T-helper 1 cell treated with Interleukin-12 subunit alpha and Interleukin-12 subunit beta and Interleukin-4 antibody, amounts not matched to agents 30 ng/mL and 1 ng/mL, for 36 hours (primary cell): ENCODE results near the gene CSGALNACT2. TPM values are rescaled to one million over a fixed set of nuclear protein-coding genes. Genes with fewer than 3 reads are reported as not detected.
"Not testable (repeated sequence)": the region's sequence is repeated elsewhere in the genome, so short reads cannot be mapped to it uniquely, and the experiment has no call there.

Source experiments
- intact Hi-C: fragments of 100-400 bp; cut with micrococcal nuclease; formaldehyde crosslinking; loops from one replicate; pipeline ENCODE4 v1.15.1; 2024
- total RNA-seq: library from RNA; stranded (reverse); gene quantifications from 2 replicates; pipeline ENCODE4 v1.2.3, GENCODE V29; 2022

CSGALNACT2 gene, protein sequence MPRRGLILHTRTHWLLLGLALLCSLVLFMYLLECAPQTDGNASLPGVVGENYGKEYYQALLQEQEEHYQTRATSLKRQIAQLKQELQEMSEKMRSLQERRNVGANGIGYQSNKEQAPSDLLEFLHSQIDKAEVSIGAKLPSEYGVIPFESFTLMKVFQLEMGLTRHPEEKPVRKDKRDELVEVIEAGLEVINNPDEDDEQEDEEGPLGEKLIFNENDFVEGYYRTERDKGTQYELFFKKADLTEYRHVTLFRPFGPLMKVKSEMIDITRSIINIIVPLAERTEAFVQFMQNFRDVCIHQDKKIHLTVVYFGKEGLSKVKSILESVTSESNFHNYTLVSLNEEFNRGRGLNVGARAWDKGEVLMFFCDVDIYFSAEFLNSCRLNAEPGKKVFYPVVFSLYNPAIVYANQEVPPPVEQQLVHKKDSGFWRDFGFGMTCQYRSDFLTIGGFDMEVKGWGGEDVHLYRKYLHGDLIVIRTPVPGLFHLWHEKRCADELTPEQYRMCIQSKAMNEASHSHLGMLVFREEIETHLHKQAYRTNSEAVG
- 63.6 and 66.1 TPM in 2 replicates for total RNA-seq

DNA sequence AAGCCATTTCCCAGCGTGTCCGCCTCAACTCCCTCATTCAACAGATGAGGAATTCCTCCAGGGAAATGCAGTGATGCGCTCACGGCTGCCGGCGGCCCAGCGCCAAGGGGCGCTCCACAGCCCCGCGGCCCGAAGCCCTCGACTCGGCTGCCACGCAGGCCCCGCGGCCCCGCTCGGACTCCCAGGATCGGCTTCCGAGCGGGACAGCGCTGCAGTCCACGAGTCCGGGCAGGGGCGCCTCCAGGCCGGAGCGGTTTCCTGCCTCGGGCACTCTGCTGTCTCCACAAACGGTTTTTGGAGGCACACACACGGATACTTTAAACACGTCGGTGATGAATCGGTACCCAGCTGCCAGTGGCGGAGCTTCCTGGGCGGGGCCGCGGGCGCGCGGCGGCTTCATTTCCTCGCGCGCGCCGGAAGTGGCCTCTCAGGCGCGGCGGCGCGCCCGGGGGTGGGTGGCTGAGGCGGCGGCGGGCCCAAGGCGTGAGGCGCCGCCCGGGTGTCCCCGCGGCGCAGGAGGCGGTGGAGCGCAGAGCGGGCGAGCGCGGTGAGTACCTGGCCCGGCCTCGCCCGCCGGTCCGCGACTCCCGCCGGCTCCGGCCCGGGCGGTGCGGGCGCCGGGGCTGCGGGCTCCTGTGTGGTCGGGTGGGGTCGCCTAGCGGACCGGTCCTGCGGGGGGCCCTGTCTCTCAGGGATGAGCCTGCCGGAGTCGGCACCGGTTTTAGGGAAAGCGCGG lies at the start of gene CSGALNACT2:
Gene CSGALNACT2, plus strand, starts transcription at position 425 of the 736 bp plus-strand sequence. CDS start 16,705 bp downstream, outside the sequence.
- intact Hi-C loops = loop anchor here (1.0 to 5.0 kb wide), 9 partner anchors 9 to 1863 kb away; partner anchors contain the start of genes RET, ZNF22, ZNF239 and ZNF32

DNA sequence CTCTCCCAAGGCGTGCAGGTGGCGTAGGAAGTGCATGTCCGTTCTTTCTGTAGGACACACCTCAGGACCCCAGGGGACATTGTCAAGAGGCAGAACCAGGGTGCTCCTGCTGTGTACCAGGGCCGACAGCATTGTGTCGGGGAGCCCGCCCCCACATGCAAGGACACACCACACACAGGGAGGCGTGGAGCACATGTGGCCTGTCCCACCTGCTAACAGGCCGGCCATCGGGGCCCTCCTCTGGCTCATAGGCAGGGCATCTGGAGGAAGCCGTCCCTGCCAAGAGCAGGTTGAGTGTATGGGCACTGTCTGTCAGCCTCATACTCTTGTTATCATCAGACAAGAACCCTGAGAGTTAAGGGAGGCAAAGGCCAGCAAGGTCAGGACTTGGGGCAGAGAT lies 48.7 kb upstream of the CSGALNACT2 start:
- intact Hi-C loops = no loop called here

DNA sequence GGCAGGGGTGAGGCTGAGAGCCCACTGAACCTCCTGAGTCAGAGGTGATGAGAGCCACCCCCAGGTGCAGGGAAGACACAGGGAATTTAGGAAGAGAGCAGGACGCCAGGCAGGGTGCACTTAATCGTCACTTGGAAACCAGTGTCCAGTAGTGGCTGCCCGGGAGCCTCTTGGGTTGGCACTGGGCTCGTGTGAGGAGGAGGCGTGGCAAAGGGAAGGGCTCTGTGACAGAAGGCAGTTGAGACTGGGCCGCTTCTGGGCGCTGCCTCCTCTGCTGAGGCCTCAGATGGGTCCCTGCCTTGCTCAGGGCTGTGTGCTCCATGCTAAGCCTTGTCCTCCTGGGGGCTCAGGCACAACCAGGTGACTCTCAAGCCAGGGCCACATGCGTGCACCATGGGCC lies 48.1 kb upstream of the CSGALNACT2 start:
- intact Hi-C loops = no loop called here

DNA sequence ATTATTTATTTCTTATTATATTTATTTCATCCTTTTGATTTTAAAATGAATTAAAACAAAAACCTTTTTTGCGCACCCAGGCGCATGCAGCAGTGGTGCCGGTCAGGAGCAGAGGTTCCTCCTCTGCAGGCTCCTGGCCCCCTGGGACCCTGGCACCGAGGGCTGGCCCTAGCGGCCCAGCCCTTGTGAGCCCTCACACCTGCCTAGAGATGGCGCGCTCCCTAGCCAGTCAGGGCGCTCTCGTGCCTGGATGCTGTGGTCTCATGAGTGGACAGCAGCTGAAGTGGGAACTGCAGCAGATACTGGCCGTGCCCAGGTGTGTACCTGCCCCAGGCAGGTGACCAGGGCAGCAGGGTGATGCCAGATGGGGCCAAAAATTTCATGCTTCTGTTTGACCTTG lies 47.6 kb upstream of the CSGALNACT2 start:
- intact Hi-C loops = no loop called here

DNA sequence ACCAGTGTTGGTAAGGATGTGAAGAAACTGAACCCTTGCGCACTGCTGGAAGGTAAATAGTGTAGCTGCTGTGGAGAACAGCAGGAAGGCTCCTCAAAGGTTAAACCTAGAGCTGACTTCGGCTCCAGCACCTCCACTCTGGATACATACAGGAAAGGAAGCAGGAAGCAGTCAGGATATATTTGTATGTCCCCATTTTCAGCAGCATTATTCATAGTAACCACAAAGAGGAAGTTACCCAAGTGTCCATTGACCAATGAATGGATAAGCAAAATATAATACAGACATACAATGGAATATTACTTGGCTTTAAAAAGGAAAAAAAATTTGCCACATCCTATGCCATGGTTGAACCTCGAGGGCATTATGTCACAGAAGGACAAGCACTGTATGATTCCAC lies 46.4 kb upstream of the CSGALNACT2 start:
- intact Hi-C loops = no loop called here

DNA sequence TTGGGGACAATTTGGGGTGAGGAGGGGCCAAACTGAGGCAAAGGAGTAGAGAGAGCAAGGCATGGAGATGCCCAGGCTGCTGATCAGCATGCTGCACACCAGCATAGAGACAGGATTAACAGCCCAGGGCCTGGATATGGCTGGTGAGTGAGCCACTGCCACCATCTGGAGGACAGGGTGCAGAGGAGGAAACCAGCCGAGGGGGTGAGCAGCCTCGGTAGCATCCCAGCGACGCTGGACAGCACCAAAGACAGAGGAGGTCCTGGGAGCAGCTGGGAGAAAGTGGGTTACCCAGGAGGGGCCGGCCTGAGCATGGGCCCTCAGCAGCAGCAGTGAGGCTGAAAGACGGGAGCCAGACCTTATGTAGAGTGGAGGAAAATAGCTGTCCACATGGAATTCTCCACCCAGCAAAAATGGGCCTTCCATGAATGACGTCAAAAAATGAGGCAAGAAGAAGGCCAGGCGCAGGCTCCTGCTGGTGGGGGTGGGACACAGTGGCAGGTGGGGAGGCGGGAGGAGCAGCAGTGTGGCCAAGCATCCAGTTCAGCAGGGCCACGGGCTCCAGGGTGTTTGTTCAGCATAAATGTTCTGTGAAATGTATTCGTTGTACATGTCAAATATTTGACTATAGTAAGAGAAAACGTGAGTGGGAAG lies 44.7 kb upstream of the CSGALNACT2 start:
- intact Hi-C loops = no loop called here

DNA sequence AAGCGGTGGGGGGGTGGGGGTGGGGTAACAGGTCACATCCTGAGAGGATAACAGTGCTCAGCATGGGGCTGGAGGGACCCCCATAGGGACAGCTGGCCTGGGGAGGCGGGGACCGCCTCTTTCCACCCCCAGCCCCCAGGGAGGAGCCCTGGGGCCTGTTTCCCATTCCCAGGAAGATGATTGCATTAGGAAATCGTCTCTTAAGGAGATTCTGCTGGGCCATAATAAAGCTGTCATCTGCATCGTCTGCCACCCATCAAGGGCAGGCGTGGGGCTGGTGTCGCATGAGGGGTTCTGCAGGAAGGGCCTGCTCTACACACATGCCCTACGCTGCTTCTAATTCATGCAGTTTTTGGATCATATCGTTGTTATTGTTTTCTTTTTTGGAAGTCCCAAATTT lies 44.2 kb upstream of the CSGALNACT2 start:
- intact Hi-C loops = no loop called here

DNA sequence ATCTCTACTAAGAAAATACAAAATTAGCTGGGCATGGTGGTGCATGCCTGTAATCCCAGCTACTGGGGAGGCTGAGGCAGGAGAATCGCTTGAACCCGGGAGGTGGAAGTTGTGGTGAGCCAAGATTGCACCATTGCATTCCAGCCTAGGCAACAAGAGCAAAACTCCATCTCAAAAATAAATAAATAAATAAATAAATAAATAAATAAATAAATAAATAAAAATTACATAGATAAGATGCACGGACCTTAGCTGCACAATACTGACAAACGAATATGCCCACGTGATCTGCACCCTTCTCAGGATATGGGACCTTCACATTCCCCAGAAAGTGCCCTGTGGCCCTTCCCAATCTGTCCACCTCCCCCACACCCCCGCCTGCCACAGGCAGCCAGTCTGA lies 38.9 kb upstream of the CSGALNACT2 start:
- intact Hi-C loops = not testable (repeated sequence)

DNA sequence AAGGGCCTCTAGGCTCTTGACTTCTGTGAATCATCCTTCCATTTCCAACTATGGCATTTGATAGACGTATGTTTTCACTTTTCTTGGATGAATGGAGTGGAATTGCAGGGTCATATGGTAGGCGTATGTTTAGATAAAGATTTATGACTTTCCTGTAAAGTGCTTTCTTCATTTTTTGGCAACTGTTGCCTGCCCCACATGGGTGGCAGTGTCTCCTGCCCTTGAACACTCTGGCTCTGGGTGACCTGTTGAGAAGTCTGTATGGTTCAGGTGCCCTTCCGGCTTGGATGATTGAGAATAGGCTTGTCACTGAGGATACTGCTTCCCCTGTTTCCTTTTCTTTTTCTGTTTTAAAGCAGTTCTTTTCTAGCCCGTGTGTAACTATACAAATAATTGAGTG lies 38.3 kb upstream of the CSGALNACT2 start:
- intact Hi-C loops = loop anchor here (10.0 kb wide), 1 partner anchor 915 kb away; no protein-coding TSS in a partner anchor

DNA sequence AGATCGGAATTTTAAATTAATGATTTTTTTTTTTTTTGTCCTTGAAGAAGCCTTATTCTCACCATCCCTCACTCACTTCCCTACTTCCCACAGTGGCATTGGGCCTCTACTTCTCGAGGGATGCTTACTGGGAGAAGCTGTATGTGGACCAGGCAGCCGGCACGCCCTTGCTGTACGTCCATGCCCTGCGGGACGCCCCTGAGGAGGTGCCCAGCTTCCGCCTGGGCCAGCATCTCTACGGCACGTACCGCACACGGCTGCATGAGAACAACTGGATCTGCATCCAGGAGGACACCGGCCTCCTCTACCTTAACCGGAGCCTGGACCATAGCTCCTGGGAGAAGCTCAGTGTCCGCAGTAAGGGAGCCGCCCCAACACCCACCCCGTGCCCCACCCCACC lies 37.9 kb upstream of the CSGALNACT2 start:
- intact Hi-C loops = loop anchor here (10.0 kb wide), 1 partner anchor 916 kb away; no protein-coding TSS in a partner anchor

DNA sequence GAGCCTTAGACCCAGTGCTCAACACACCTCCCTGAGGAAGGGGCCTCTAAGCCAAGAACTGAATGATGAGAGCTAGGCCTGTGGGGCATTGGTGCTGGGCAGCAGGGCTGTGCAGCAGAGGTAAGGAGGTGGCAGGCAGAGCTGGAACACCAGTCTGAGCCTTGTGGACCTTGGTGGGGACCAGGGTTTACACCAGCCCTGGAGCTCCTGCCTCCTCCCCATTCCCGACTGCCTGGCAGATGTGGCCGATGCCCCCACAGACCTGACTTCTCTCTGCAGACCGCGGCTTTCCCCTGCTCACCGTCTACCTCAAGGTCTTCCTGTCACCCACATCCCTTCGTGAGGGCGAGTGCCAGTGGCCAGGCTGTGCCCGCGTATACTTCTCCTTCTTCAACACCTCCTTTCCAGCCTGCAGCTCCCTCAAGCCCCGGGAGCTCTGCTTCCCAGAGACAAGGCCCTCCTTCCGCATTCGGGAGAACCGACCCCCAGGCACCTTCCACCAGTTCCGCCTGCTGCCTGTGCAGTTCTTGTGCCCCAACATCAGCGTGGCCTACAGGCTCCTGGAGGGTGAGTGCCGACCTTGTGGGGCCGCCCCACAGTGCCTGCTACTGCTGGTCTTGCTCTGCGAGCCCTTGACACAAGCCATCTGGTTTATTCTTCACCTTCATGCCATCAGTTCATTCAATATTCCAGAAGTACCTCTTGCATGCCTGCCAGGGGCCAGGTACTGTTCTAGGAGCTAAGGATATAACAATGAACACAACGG lies 36.0 kb upstream of the CSGALNACT2 start:
- intact Hi-C loops = loop anchor here (10.0 kb wide), 1 partner anchor 917 kb away; no protein-coding TSS in a partner anchor

DNA sequence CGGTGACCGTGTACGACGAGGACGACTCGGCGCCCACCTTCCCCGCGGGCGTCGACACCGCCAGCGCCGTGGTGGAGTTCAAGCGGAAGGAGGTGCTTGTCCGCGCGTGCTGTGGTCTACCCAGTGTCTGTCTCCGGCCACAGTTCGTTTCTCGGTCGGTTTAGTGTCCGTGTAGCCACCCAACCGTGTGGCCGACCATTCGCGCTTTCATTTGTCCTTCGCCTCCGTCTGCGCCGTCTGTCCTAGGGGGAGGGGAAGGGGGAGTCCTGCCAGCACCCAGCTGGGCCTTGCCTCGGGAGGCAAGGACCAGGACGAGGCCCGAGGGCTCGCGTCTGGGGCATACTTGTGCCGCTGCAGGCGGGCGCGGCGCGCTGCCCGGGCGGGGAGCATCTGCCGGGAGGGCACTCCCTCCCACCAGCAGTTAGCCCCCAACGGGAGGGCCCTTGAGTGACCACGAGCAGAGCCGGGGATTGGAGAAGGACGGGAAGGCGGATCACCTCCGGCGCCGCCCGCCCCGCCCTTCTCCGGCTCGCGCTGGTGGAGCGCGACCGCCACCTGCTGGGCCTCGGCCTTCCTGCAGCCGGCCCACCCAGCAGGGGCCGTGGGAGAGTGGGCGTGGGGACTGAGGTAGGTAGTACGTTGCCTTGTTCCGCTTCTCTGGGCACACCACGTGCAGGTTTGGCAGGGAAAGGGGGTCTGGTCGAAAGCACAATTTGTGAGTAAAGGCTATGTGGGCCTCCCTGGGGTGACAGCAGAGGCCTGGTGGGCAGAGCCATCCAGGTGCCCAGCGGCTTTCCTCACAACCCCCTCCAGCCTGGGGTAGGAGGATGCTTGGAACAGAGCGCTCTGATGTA lies 32.9 kb upstream of the CSGALNACT2 start:
- intact Hi-C loops = loop anchor here (1.0 to 10.0 kb wide), 12 partner anchors 15 to 921 kb away; partner anchors contain the start of genes BMS1 and ZNF33B

DNA sequence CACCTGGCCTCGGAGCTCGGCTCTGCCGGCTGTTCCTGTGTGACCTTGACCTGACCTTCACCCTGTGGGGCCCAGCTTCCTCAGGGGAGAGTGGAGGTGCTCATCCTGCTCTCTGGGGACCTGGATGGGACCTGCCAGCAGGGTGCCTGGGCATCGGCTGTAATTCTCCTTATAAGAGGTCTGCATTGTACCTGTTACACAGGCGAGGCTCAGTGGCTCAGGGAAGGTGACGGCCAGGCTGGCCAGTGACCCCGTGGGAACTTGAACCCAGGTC lies 32.4 kb upstream of the CSGALNACT2 start:
- intact Hi-C loops = loop anchor here (1.0 to 10.0 kb wide), 12 partner anchors 15 to 921 kb away; partner anchors contain the start of genes BMS1 and ZNF33B

DNA sequence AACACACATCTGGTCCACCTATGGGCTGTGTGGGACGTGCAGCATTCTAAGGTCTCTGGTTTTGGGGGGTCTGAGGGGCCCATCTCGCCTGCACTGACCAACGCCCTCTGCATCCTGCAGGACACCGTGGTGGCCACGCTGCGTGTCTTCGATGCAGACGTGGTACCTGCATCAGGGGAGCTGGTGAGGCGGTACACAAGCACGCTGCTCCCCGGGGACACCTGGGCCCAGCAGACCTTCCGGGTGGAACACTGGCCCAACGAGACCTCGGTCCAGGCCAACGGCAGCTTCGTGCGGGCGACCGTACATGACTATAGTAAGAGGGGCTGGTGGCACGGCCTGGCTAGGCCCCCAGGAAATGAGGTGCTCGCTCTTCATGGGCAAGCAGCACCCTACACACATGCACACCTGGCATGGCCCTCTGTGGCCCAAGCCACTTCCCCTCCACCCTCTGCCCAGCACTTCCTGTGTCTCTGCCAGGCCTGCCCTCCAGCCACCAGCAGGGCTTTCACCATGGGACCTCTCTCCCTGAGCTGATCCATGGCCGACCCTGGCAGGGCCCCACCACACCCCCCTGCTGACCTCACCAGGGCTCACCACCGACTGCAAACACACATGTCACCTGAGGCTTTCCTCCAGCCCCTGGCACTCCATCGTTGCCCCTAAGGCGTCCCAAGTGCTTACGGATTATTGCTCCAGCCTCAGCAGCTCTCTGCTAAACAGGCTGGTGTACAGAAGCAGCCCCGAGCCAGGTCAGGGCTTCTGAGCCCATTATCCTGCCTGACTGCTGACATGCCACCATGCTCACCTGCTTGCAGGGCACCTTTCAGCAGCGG lies 31.8 kb upstream of the CSGALNACT2 start:
- intact Hi-C loops = loop anchor here (5.0 to 10.0 kb wide), 2 partner anchors 241 to 922 kb away; no protein-coding TSS in a partner anchor

DNA sequence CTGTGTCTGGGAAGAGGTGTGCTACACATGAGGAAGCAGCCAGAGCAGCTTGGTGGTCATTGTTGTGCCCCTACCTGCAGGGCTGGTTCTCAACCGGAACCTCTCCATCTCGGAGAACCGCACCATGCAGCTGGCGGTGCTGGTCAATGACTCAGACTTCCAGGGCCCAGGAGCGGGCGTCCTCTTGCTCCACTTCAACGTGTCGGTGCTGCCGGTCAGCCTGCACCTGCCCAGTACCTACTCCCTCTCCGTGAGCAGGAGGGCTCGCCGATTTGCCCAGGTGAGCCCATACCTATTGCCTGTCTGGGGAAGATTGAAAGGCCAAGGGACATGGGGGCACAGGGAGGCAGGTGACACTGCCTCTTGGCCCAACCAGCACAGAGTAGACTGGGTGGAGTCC lies 29.3 kb upstream of the CSGALNACT2 start:
- intact Hi-C loops = loop anchor here (2.0 to 10.0 kb wide), 3 partner anchors 238 to 924 kb away; no protein-coding TSS in a partner anchor

DNA sequence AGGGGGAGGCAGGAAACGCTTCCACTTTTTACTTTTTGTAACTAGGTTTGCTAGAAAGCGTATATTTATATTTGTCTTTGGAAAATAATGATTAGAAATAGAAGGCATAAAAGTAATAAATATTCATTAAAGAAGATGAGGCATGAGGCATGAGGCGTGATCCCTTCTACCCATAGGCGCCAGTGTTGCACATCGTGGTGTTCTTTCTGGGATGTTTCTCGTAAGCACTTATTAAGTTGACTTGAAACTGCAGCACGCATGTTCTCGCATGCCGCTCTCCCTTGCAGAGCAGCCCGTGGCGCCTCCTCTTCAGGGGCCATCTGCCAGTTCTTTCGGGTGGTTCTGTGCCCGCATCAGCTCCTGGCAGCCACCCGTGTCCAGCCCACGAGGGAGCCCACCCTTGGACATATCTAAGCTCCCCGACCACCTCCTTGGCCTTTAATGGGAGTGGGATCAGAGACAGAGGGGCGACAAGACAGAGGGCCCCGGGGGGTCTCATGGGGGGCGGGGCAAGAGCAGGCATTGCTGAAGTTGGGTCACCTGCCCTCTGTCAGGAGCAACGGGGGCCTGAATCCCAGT lies 28.5 kb upstream of the CSGALNACT2 start:
- intact Hi-C loops = loop anchor here (2.0 to 10.0 kb wide), 3 partner anchors 238 to 925 kb away; no protein-coding TSS in a partner anchor

DNA sequence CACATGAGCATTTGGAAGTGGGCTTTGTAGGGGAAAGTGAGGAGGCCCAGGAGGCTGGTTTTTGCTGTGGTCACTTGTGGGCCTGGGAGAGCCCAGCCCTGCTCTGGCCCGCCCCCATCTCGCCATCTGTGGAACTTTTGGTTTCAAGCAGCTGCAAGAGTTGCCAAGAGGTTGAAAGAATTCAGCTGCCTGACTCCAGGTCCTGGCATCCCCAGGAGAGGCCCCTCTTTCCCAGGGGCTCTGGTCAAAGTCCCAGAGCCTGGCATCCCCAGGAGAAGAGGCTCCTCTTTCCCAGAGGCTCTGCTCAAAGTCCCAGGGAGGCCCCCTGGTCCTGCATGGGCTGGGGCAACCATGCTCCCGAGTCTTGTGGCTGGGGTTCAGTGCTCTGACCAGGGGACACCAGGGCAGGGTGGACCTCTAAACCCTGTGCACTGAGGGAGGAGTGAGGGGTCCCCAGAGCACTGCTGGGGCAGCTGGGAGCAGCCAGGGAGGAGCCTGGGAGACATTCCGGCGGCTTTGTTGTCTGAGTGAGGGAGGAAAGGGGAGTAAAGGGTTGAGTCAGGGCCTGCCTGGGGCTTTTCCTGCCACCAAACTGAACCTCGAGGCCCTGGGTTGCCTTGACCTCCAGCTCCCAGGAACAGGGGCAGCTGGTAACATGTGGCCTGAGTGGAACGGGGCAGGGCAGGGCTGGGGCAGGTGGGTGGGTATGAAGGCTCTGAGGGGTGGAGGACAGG lies 27.7 kb upstream of the CSGALNACT2 start:
- intact Hi-C loops = no loop called here

DNA sequence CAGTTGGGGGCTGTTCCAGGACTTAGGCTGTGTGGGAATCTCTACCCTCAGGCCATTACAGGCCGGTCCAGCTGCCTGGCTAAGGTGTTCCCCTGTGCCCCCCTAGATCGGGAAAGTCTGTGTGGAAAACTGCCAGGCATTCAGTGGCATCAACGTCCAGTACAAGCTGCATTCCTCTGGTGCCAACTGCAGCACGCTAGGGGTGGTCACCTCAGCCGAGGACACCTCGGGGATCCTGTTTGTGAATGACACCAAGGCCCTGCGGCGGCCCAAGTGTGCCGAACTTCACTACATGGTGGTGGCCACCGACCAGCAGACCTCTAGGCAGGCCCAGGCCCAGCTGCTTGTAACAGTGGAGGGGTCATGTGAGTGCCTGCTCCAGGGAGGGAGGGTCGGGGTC lies 27.1 kb upstream of the CSGALNACT2 start:
- intact Hi-C loops = no loop called here
